ENCODE results near the gene CACNB1. TPM values are rescaled to one million over a fixed set of nuclear protein-coding genes. Genes with fewer than 3 reads are reported as not detected.

The CACNB1 gene
- polyA plus RNA-seq, 1 donor (not counting 4 experiments of a cell fraction or from before 2014, with no cell fraction given) = 4.0 TPM

DNA sequence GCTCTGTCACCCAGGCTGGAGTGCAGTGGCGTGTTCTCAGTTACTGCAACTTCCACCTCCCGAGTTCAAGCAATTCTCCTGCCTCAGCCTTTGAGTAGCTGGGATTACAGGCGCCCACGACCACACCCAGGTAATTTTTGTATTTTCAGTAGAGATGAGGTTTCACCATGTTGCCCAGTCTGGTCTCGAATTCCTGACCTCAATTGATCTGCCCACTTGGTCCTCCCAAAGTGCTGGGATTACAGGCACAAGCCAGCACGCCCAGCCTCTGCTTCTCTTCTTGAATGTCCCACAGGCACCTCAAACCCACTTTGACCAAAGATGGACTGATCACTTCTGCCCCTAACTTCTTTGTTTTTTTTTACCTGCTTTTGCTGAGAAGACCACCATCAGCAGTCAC, 26.9 kb downstream of the CACNB1 start:
- DNase-seq (ENCODE audit: low read depth, low spot score) (no peak), FAIRE-seq (no peak)
- TF ChIP-seq, protein P1, sequence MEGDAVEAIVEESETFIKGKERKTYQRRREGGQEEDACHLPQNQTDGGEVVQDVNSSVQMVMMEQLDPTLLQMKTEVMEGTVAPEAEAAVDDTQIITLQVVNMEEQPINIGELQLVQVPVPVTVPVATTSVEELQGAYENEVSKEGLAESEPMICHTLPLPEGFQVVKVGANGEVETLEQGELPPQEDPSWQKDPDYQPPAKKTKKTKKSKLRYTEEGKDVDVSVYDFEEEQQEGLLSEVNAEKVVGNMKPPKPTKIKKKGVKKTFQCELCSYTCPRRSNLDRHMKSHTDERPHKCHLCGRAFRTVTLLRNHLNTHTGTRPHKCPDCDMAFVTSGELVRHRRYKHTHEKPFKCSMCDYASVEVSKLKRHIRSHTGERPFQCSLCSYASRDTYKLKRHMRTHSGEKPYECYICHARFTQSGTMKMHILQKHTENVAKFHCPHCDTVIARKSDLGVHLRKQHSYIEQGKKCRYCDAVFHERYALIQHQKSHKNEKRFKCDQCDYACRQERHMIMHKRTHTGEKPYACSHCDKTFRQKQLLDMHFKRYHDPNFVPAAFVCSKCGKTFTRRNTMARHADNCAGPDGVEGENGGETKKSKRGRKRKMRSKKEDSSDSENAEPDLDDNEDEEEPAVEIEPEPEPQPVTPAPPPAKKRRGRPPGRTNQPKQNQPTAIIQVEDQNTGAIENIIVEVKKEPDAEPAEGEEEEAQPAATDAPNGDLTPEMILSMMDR (optimal IDR thresholded peaks at IDR 0.05 in 1 of 3, IDR thresholded peaks at IDR 0.05 in 1 of 3, conservative IDR thresholded peaks at IDR 0.05 in 1 of 3; ENCODE audit: extremely low read depth in 1 of 3, insufficient read depth in 2 of 3, low read length in 3 of 3) = no peak
- no peak for TF ChIP-seq EZH2 (IDR thresholded peaks at IDR 0.05; ENCODE audit: low read length)
- no peaks in the 10 kb centered on the region for H3K9me1 ChIP-seq (ENCODE audit: control insufficient read depth, extremely low read depth, insufficient read depth, low read length)
- H3K4me2 ChIP-seq (ENCODE audit: control insufficient read depth, extremely low read depth, insufficient read depth, low read depth, low read length) = no peak overlapping the region
- H3K4me1 ChIP-seq (ENCODE audit: control insufficient read depth, extremely low read depth, insufficient read depth, low read length) = peaks cover 6% of the 10 kb centered on the region
- H3K27me3 ChIP-seq (ENCODE audit: control insufficient read depth, extremely low read depth, insufficient read depth, low read length) = peaks cover 6% of the 10 kb centered on the region
- H3K36me3 ChIP-seq (ENCODE audit: control insufficient read depth in 2 of 2, extremely low read depth in 1 of 2, insufficient read depth in 2 of 2, low read length in 2 of 2) = peaks cover 0 to 3% of the 10 kb centered on the region in 2 experiments
- H3K79me2 ChIP-seq (ENCODE audit: control insufficient read depth, insufficient read depth, low read length) = no peaks in the 10 kb centered on the region
- no peak overlapping the region for H3K9ac ChIP-seq (ENCODE audit: control insufficient read depth, extremely low read depth, insufficient read depth, low read length)
- no peak overlapping the region for H3K27ac ChIP-seq (ENCODE audit: control insufficient read depth, insufficient read depth, low read length)
- dilution Hi-C loops (cut with MboI; ENCODE audit: extremely low pct_ligation_motif_present, low sequenced_read_pairs) = no loop called here
- no peaks in the 10 kb centered on the region for H4K20me1 ChIP-seq (ENCODE audit: control insufficient read depth, extremely low read depth, insufficient read depth, low read length)
- H3K4me3 ChIP-seq (ENCODE audit: control insufficient read depth in 2 of 3, extremely low read depth in 1 of 3, insufficient read depth in 2 of 3, low read depth in 1 of 3, low read length in 3 of 3) = no peak overlapping the region
- no peak overlapping the region for H2AFZ ChIP-seq (ENCODE audit: control insufficient read depth, low read length)
- H3K9me3 ChIP-seq (ENCODE audit: control insufficient read depth, low read depth, low read length) = no peaks in the 10 kb centered on the region

- Histone ChIP-seq H3K27ac (ENCODE audit: control insufficient read depth, insufficient read depth, low read length) (no peak overlapping the region), H3K27me3 (ENCODE audit: control insufficient read depth, extremely low read depth, insufficient read depth, low read length) (peaks cover 10% of the 10 kb centered on the region), H3K9me3 (ENCODE audit: control insufficient read depth, low read depth, low read length) (no peaks in the 10 kb centered on the region), H2AFZ (ENCODE audit: control insufficient read depth, low read length) (no peak overlapping the region), H3K4me3 (ENCODE audit: control insufficient read depth in 2 of 3, extremely low read depth in 1 of 3, insufficient read depth in 2 of 3, low read depth in 1 of 3, low read length in 3 of 3) (no peak overlapping the region), H3K4me1 (ENCODE audit: control insufficient read depth, extremely low read depth, insufficient read depth, low read length) (peaks cover 6% of the 10 kb centered on the region), H3K9me1 (ENCODE audit: control insufficient read depth, extremely low read depth, insufficient read depth, low read length) (no peaks in the 10 kb centered on the region), H4K20me1 (ENCODE audit: control insufficient read depth, extremely low read depth, insufficient read depth, low read length) (no peaks in the 10 kb centered on the region), H3K79me2 (ENCODE audit: control insufficient read depth, insufficient read depth, low read length) (no peaks in the 10 kb centered on the region), H3K9ac (ENCODE audit: control insufficient read depth, extremely low read depth, insufficient read depth, low read length) (no peak overlapping the region), H3K36me3 (ENCODE audit: control insufficient read depth in 2 of 2, extremely low read depth in 1 of 2, insufficient read depth in 2 of 2, low read length in 2 of 2) (no peaks in the 10 kb centered on the region), H3K4me2 (ENCODE audit: control insufficient read depth, extremely low read depth, insufficient read depth, low read depth, low read length) (no peak overlapping the region)
- DNase-seq (ENCODE audit: low read depth, low spot score) (no peak), FAIRE-seq (no peak)
- dilution Hi-C loops (cut with MboI; ENCODE audit: extremely low pct_ligation_motif_present, low sequenced_read_pairs) = no loop called here
- TF ChIP-seq, protein P1 (optimal IDR thresholded peaks at IDR 0.05 in 1 of 3, IDR thresholded peaks at IDR 0.05 in 1 of 3, conservative IDR thresholded peaks at IDR 0.05 in 1 of 3; ENCODE audit: extremely low read depth in 1 of 3, insufficient read depth in 2 of 3, low read length in 3 of 3) = no peak
- TF ChIP-seq EZH2 (IDR thresholded peaks at IDR 0.05; ENCODE audit: low read length) = no peak
Observed at GRCh38 chr17:39170109-39170508, 27.4 kb downstream of the CACNB1 start.

Data from keratinocyte (primary cell).